NB4 (cell line): ENCODE data around the gene TRIM23.

Experiments used
- CTCF ChIP-seq: IDR thresholded peaks from one replicate; pipeline ENCODE4 v1.5.1; 2012; ENCODE audit warnings: low read depth, low read length
- MAX ChIP-seq: IDR thresholded peaks from 2 replicates; pipeline ENCODE4 v1.6.1; 2011; ENCODE audit warnings: low read depth, low read length

- TF ChIP-seq CTCF (no peak), MAX (no peak)
Observed at GRCh38 chr5:65640240-65640639, 16.1 kb upstream of the TRIM23 start.
